K562 (cell line): ENCODE data around the gene CYP2J2. TPM values are rescaled to one million over a fixed set of nuclear protein-coding genes. Genes with fewer than 3 reads are reported as not detected.

Experiments
- ATAC-seq: fragments of 200-7000 bp; cut with Tn5 transposase; 3 replicates; pipeline ENCODE4 v1.9.1; 2020; ENCODE audit warnings: moderate library complexity
- BruUV-seq: library from RNA; stranded (reverse); fragments of 400-500 nt; replicated peaks from 2 replicates; lab custom pipeline; 2021; lab: Mats Ljungman, UMichigan
- CTCF ChIA-PET: fragments of 300-600 bp; formaldehyde crosslinking; extraction: SDS; loops from one replicate; lab custom pipeline; 2021; ENCODE audit warnings: low intra/inter-chr PET ratio; lab: Yijun Ruan, JAX
- POLR2A ChIA-PET: fragments of 300-600, 350-650 bp; sonication (Branson Sonifier 250); formaldehyde crosslinking; extraction: SDS; loops from one replicate; lab custom pipeline; 2021; ENCODE audit warnings: antibody characterized with exemption, inconsistent platforms; lab: Yijun Ruan, JAX
- DNase-seq, 4 experiments: peaks; one replicate each; pipeline versions ENCODE4 v3.0.0 to v3.0.0-alpha.2; 2011 to 2018; ENCODE audit warnings: low spot score in 3 of 4, mixed read lengths in 3 of 4; ENCODE audit errors: extremely low read depth in 1 of 4
- FAIRE-seq: peaks from 2 replicates; lab custom pipeline; 2011; peaks lifted over from hg19 to GRCh38; lab: Jason Lieb, UNC
- H2AFZ ChIP-seq: 2 replicates; pipeline ENCODE4 v1.6.0; 2011; ENCODE audit warnings: low read depth, low read length, control low read depth, inconsistent platforms
- H3K27ac ChIP-seq: fragments of 200-600 bp; 3 replicates; pipeline ENCODE4 v1.8.0; 2011; ENCODE audit warnings: low read depth, mild to moderate bottlenecking, control low read depth, inconsistent platforms, low read length, moderate library complexity, mixed read lengths; ENCODE audit errors: extremely low read depth
- H3K27me3 ChIP-seq, 2 experiments: fragments of 300-600 bp in 1 of 2; 2 replicates in 1 of 2; 3 replicates in 1 of 2; pipeline versions ENCODE4 v1.6.0 to v1.8.0; 2011; ENCODE audit warnings: inconsistent platforms in 2 of 2, low read length in 2 of 2, mild to moderate bottlenecking in 1 of 2, mixed read lengths in 1 of 2, moderate library complexity in 1 of 2; ENCODE audit not compliant: control insufficient read depth in 2 of 2, insufficient read depth in 2 of 2
- H3K36me3 ChIP-seq: fragments of 300-600 bp; 3 replicates; pipeline ENCODE4 v1.8.0; 2011; ENCODE audit warnings: mild to moderate bottlenecking, low read length, inconsistent platforms; ENCODE audit not compliant: control insufficient read depth, insufficient read depth
- H3K4me1 ChIP-seq, 2 experiments: fragments of 200-600 bp in 1 of 2; replicated peaks in 1 of 2; 2 replicates in 1 of 2; 3 replicates in 1 of 2; pipeline versions ENCODE4 v1.5.1 to v1.8.0; 2011; ENCODE audit warnings: inconsistent platforms in 2 of 2, low read length in 2 of 2, mild to moderate bottlenecking in 1 of 2, mixed read lengths in 1 of 2, moderate library complexity in 1 of 2; ENCODE audit not compliant: control insufficient read depth in 2 of 2, insufficient read depth in 2 of 2
- H3K4me2 ChIP-seq: 2 replicates; pipeline ENCODE4 v1.6.1; 2011; ENCODE audit warnings: low read length, control low read depth, inconsistent platforms, mixed read lengths; ENCODE audit not compliant: insufficient read depth
- H3K4me3 ChIP-seq: fragments of 200-600 bp; sonication (generic), shearing (Covaris generic); 2 replicates; pipeline ENCODE4 v1.5.1; 2016; ENCODE audit warnings: control low read depth, inconsistent platforms
- H3K79me2 ChIP-seq: fragments of 200-600 bp; 3 replicates; pipeline ENCODE4 v1.8.0; 2011; ENCODE audit warnings: low read length, inconsistent platforms; ENCODE audit not compliant: control insufficient read depth, insufficient read depth
- H3K9ac ChIP-seq, 2 experiments: 2 replicates each; pipeline versions ENCODE4 v1.6.0 to v1.6.1; 2011; ENCODE audit warnings: low read depth in 2 of 2, low read length in 2 of 2, control low read depth in 1 of 2, inconsistent platforms in 1 of 2, mild to moderate bottlenecking in 1 of 2, mixed read lengths in 1 of 2; ENCODE audit not compliant: insufficient read depth in 1 of 2
- H3K9me1 ChIP-seq: one replicate; pipeline ENCODE4 v1.6.0; 2011; ENCODE audit warnings: inconsistent platforms, mild to moderate bottlenecking, low read length, moderate library complexity; ENCODE audit not compliant: control insufficient read depth, insufficient read depth
- H3K9me3 ChIP-seq: replicated peaks from 2 replicates; pipeline ENCODE4 v1.5.1; 2011; ENCODE audit warnings: low read depth, low read length, inconsistent platforms; ENCODE audit not compliant: control insufficient read depth, insufficient read depth
- H4K20me1 ChIP-seq: replicated peaks from 2 replicates; pipeline ENCODE4 v1.6.1; 2011; ENCODE audit warnings: low read length, inconsistent platforms, mixed read lengths; ENCODE audit not compliant: control insufficient read depth, insufficient read depth
- BRD9 ChIP-seq: fragments of 450-650 bp; IDR thresholded peaks from 2 replicates; pipeline ENCODE4 v1.6.1; 2018; ENCODE audit warnings: low read depth; ENCODE audit not compliant: partially characterized antibody
- ESRRA ChIP-seq: fragments of 450-650 bp; IDR thresholded peaks from 2 replicates; pipeline ENCODE4 v1.6.1; 2014; ENCODE audit warnings: low read depth, mild to moderate bottlenecking, moderate library complexity, borderline replicate concordance
- FOXO4 ChIP-seq: fragments of 450-650 bp; formaldehyde crosslinking; IDR thresholded peaks from 2 replicates; pipeline ENCODE4 v1.4.0; 2020; ENCODE audit warnings: mild to moderate bottlenecking, moderate library complexity
- IFI16 ChIP-seq: fragments of 250-450 bp; sonication (Bioruptor Pico); IDR thresholded peaks from 2 replicates; pipeline ENCODE4 v2.1.2; 2022; ENCODE audit warnings: mild to moderate bottlenecking, inconsistent platforms
- KDM5B ChIP-seq: fragments of 200-600 bp; sonication (generic); IDR thresholded peaks from 2 replicates; pipeline ENCODE4 v1.6.1; 2012; ENCODE audit warnings: low read depth, mild to moderate bottlenecking, moderate library complexity, low read length, control low read depth, inconsistent platforms; ENCODE audit not compliant: insufficient replicate concordance
- MCM3 ChIP-seq: fragments of 450-650 bp; IDR thresholded peaks from 2 replicates; pipeline ENCODE4 v1.6.1; 2016
- NCOR1 ChIP-seq: fragments of 450-650 bp; IDR thresholded peaks from 2 replicates; pipeline ENCODE4 v1.6.1; 2016; ENCODE audit warnings: mild to moderate bottlenecking, moderate library complexity
- NFE2L1 ChIP-seq: fragments of 450-650 bp; IDR thresholded peaks from 2 replicates; pipeline ENCODE4 v1.6.1; 2016; ENCODE audit warnings: missing genetic modification characterization, low read depth, mild to moderate bottlenecking, missing compliant biosample characterization, moderate library complexity, borderline replicate concordance
- RNF219 ChIP-seq: fragments of 250-450 bp; sonication (Bioruptor Pico); IDR thresholded peaks from 2 replicates; pipeline ENCODE4 v1.5.0; 2022; ENCODE audit warnings: mild to moderate bottlenecking
- SREBF2 ChIP-seq: sonication (generic); formaldehyde crosslinking; IDR thresholded peaks from 2 replicates; pipeline ENCODE4 v1.4.0; 2020; ENCODE audit warnings: mild to moderate bottlenecking, missing genetic modification reagents
- WGBS: fragments of 100-300 bp; shearing (Covaris generic); methylation state at CpG from one replicate; pipeline ENCODE4 v1.1.6; 2016; ENCODE audit warnings: low coverage, mixed read lengths; ENCODE audit not compliant: insufficient coverage; ENCODE audit errors: missing lambda C conversion rate; 5-methylcytosine and 5-hydroxymethylcytosine counted together
- in situ Hi-C: fragments of 300-500 bp; cut with MboI; formaldehyde crosslinking; loops from 4 replicates; pipeline ENCODE4 v1.15.0; 2018; ENCODE audit warnings: inconsistent platforms, mixed read lengths
- intact Hi-C: fragments of 100-400 bp; cut with micrococcal nuclease; formaldehyde crosslinking; loops from 2 replicates; pipeline ENCODE4 v1.14.2; 2022
- polyA plus RNA-seq, 8 experiments: library from polyadenylated mRNA; depleted of rRNA in 4 of 8; stranded (reverse) in 5 of 8; unstranded in 3 of 8; fragments of >200 nt; fragmentation: Nextera tagmentation in 2 of 8; fragmentation: Illumina TruSeq in 1 of 8; extraction: Ambion mirVana in 2 of 8; extraction: Trizol in 1 of 8; gene quantifications; 2 replicates each; pipeline versions ENCODE4 v1.2.1 to v1.2.3, GENCODE V29; 2011 to 2014; ENCODE audit warnings: inconsistent platforms in 1 of 8, missing spikeins in 1 of 8
- total RNA-seq, 7 experiments: library from RNA; depleted of rRNA in 6 of 7; stranded (reverse); fragments of >200 nt in 6 of 7; fragmentation: Illumina TruSeq in 2 of 7; extraction: Trizol in 2 of 7; gene quantifications; 2 replicates each; pipeline versions ENCODE4 v1.2.1 to v1.2.3, GENCODE V29; 2011 to 2021; ENCODE audit warnings: low replicate concordance in 1 of 7
- TF ChIP-seq, protein P1 (sequence below): fragments of 450-650 bp; IDR thresholded peaks from 2 replicates; pipeline ENCODE4 v1.6.1; 2016; ENCODE audit warnings: antibody characterized with exemption
- TF ChIP-seq, protein P2 (sequence below): fragments of 250-450 bp; sonication (Bioruptor Pico); IDR thresholded peaks from 2 replicates; pipeline ENCODE4 v1.4.0; 2020; ENCODE audit warnings: mild to moderate bottlenecking
- TF ChIP-seq, protein P3 (sequence below), 3 experiments: IDR thresholded peaks in 2 of 3; conservative IDR thresholded peaks in 1 of 3; 2 replicates each; pipeline ENCODE4 v1.5.1; 2011 to 2012; ENCODE audit warnings: low read length in 3 of 3, mild to moderate bottlenecking in 3 of 3, control low read depth in 2 of 3, improper control_type of control experiment in 1 of 3, inconsistent platforms in 1 of 3, low read depth in 1 of 3, mixed read lengths in 1 of 3, moderate library complexity in 1 of 3; ENCODE audit not compliant: insufficient read depth in 2 of 3

The CYP2J2 gene
- total and polyA plus RNA-seq, 9 of the 15 experiments (the other 6 are each of a cell fraction or from before 2014, with no cell fraction given), result not detected

DNA sequence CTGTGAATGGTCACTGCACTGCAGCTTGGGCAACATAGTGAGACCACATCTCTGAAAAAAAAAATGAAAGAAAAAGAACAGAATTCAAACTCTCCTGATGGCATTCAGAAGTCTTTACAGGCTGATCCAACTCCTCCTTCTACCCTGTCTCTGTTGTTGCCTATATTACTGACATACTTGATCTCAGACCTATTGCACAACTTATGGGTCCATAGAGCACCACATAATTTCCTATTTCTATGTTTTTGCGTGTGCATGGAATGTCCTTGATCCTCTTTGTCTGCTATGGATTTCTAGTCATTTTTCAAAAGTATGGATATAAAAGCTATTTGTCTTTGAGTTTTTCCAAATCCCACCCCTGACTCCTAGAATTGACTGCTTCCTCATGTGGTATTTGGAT lies 22.4 kb upstream of the CYP2J2 start:
- DNase-seq (no peak), ATAC-seq (no peak), FAIRE-seq (no peak)
- Histone ChIP-seq H3K9me3 (no peaks in the 10 kb centered on the region), H4K20me1 (no peaks in the 10 kb centered on the region), H3K4me1 (no peaks in the 10 kb centered on the region), H2AFZ (no peak overlapping the region), H3K9ac (no peak overlapping the region), H3K79me2 (no peaks in the 10 kb centered on the region), H3K27ac (no peak overlapping the region), H3K4me2 (no peak overlapping the region), H3K27me3 (no peaks in the 10 kb centered on the region), H3K4me3 (no peak overlapping the region), H3K9me1 (no peaks in the 10 kb centered on the region), H3K36me3 (no peaks in the 10 kb centered on the region)
- 0% methylated on average over 1 of the region's 1 CpG for WGBS
- intact Hi-C loops, result loop anchor here (5.0 kb wide), 1 partner anchor 167 kb away; no protein-coding TSS in a partner anchor
- no TSS peak for BruUV-seq
- in situ Hi-C loops, result loop anchor here (25.0 kb wide), 1 partner anchor 1212 kb away; no protein-coding TSS in a partner anchor
- POLR2A ChIA-PET, result no interaction called here
- CTCF ChIA-PET, result no interaction called here
- TF ChIP-seq KDM5B (no peak), NCOR1 (no peak), IFI16 (no peak), NFE2L1 (no peak), BRD9 (no peak), RNF219 (CRISPR knock-in tag) (no peak), MCM3 (no peak), FOXO4 (CRISPR knock-in tag) (no peak), SREBF2 (CRISPR knock-in tag) (no peak), ESRRA (no peak)
- TF ChIP-seq, protein P1, sequence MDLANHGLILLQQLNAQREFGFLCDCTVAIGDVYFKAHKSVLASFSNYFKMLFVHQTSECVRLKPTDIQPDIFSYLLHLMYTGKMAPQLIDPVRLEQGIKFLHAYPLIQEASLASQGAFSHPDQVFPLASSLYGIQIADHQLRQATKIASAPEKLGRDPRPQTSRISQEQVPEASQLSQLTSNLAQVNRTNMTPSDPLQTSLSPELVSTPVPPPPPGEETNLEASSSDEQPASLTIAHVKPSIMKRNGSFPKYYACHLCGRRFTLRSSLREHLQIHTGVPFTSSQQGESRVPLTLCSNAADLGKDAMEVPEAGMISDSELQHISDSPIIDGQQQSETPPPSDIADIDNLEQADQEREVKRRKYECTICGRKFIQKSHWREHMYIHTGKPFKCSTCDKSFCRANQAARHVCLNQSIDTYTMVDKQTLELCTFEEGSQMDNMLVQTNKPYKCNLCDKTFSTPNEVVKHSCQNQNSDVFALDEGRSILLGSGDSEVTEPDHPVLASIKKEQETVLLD, result no peak
- TF ChIP-seq, protein P2, sequence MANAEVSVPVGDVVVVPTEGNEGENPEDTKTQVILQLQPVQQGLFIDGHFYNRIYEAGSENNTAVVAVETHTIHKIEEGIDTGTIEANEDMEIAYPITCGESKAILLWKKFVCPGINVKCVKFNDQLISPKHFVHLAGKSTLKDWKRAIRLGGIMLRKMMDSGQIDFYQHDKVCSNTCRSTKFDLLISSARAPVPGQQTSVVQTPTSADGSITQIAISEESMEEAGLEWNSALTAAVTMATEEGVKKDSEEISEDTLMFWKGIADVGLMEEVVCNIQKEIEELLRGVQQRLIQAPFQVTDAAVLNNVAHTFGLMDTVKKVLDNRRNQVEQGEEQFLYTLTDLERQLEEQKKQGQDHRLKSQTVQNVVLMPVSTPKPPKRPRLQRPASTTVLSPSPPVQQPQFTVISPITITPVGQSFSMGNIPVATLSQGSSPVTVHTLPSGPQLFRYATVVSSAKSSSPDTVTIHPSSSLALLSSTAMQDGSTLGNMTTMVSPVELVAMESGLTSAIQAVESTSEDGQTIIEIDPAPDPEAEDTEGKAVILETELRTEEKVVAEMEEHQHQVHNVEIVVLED (CRISPR knock-in tag), result no peak
- TF ChIP-seq, protein P3, sequence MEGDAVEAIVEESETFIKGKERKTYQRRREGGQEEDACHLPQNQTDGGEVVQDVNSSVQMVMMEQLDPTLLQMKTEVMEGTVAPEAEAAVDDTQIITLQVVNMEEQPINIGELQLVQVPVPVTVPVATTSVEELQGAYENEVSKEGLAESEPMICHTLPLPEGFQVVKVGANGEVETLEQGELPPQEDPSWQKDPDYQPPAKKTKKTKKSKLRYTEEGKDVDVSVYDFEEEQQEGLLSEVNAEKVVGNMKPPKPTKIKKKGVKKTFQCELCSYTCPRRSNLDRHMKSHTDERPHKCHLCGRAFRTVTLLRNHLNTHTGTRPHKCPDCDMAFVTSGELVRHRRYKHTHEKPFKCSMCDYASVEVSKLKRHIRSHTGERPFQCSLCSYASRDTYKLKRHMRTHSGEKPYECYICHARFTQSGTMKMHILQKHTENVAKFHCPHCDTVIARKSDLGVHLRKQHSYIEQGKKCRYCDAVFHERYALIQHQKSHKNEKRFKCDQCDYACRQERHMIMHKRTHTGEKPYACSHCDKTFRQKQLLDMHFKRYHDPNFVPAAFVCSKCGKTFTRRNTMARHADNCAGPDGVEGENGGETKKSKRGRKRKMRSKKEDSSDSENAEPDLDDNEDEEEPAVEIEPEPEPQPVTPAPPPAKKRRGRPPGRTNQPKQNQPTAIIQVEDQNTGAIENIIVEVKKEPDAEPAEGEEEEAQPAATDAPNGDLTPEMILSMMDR (IDR thresholded peaks at IDR 0.05 in 2 of 3, conservative IDR thresholded peaks at IDR 0.05 in 1 of 3; ENCODE audit: insufficient read depth in 2 of 3, low read depth in 1 of 3, low read length in 3 of 3), result no peak
